CD14-positive monocyte (primary cell): ENCODE results near the gene KRT75. TPM values are rescaled to one million over a fixed set of nuclear protein-coding genes. Genes with fewer than 3 reads are reported as not detected.

Source experiments
- DNase-seq, 3 donors: peaks; one replicate each; pipeline ENCODE4 v3.0.0-alpha.2; 2011 to 2022
- H2AFZ ChIP-seq: 2 replicates; pipeline ENCODE4 v1.6.0; 2012; ENCODE audit warnings: mild to moderate bottlenecking, low read depth, low read length, inconsistent platforms; ENCODE audit not compliant: insufficient read depth, poor library complexity, severe bottlenecking
- H3K27ac ChIP-seq, 2 donors: 1 replicate in 1 of 2; 2 replicates in 1 of 2; pipeline ENCODE4 v1.5.1; 2012 to 2013; ENCODE audit warnings: low read length in 2 of 2, control low read depth in 1 of 2, inconsistent platforms in 1 of 2, low read depth in 1 of 2, mild to moderate bottlenecking in 1 of 2
- H3K27me3 ChIP-seq, 2 donors: one replicate each; pipeline versions ENCODE4 v1.6.0 to v1.6.1; 2011 to 2013; ENCODE audit warnings: low read length in 2 of 2; ENCODE audit not compliant: control insufficient read depth in 2 of 2, insufficient read depth in 2 of 2
- H3K36me3 ChIP-seq, 2 donors: replicated peaks in 1 of 2; 1 replicate in 1 of 2; 2 replicates in 1 of 2; pipeline versions ENCODE4 v1.5.1 to v1.6.1; 2012 to 2013; ENCODE audit warnings: low read length in 2 of 2, control low read depth in 1 of 2, inconsistent platforms in 1 of 2, mild to moderate bottlenecking in 1 of 2; ENCODE audit not compliant: insufficient read depth in 2 of 2, control insufficient read depth in 1 of 2
- H3K4me1 ChIP-seq, 2 donors: 1 replicate in 1 of 2; 2 replicates in 1 of 2; pipeline versions ENCODE4 v1.5.1 to v1.6.1; 2012 to 2013; ENCODE audit warnings: low read length in 2 of 2, control low read depth in 1 of 2, inconsistent platforms in 1 of 2, mild to moderate bottlenecking in 1 of 2, moderate library complexity in 1 of 2; ENCODE audit not compliant: insufficient read depth in 2 of 2, control insufficient read depth in 1 of 2
- H3K4me2 ChIP-seq: replicated peaks from 2 replicates; pipeline ENCODE3; 2012; ENCODE audit warnings: low read length, moderate library complexity, mild to moderate bottlenecking; ENCODE audit not compliant: poor library complexity, severe bottlenecking; ENCODE audit errors: extremely low read depth
- H3K4me3 ChIP-seq, 3 experiments: fragments of 200-600 bp in 1 of 3; sonication (generic) in 1 of 3; replicated peaks in 1 of 3; 1 replicate in 2 of 3; 2 replicates in 1 of 3; pipeline ENCODE4 v1.5.1; 2011 to 2013; ENCODE audit warnings: low read length in 3 of 3, mild to moderate bottlenecking in 3 of 3, control low read depth in 2 of 3, low read depth in 2 of 3, inconsistent platforms in 1 of 3, moderate library complexity in 1 of 3
- H3K79me2 ChIP-seq: 2 replicates; pipeline ENCODE4 v1.6.0; 2012; ENCODE audit warnings: mild to moderate bottlenecking, control low read depth, inconsistent platforms, low read length, moderate library complexity; ENCODE audit not compliant: insufficient read depth
- H3K9ac ChIP-seq: 2 replicates; pipeline ENCODE4 v1.6.0; 2017; ENCODE audit warnings: low read length, mild to moderate bottlenecking; ENCODE audit not compliant: insufficient read depth, poor library complexity, severe bottlenecking
- H3K9me3 ChIP-seq, 2 donors: replicated peaks in 1 of 2; 1 replicate in 1 of 2; 2 replicates in 1 of 2; pipeline versions ENCODE4 v1.5.1 to v1.6.1; 2012 to 2013; ENCODE audit warnings: low read length in 2 of 2, control low read depth in 1 of 2; ENCODE audit not compliant: control insufficient read depth in 1 of 2, insufficient read depth in 1 of 2
- H4K20me1 ChIP-seq: 2 replicates; pipeline ENCODE4 v1.6.0; 2012; ENCODE audit warnings: mild to moderate bottlenecking, low read length, control low read depth, moderate library complexity; ENCODE audit not compliant: insufficient read depth
- H3K27ac Mint-ChIP-seq, 7 donors: one replicate each; pipeline ENCODE4 v1.8.0; 2020; ENCODE audit warnings: mild to moderate bottlenecking in 7 of 7, mixed read lengths in 7 of 7, moderate library complexity in 6 of 7, inconsistent platforms in 2 of 7
- H3K27me3 Mint-ChIP-seq, 3 donors: one replicate each; pipeline ENCODE4 v1.8.0; 2021 to 2022; ENCODE audit warnings: low read depth in 3 of 3, mild to moderate bottlenecking in 3 of 3, mixed read lengths in 3 of 3, moderate library complexity in 3 of 3, inconsistent platforms in 1 of 3
- H3K36me3 Mint-ChIP-seq, 2 donors: one replicate each; pipeline ENCODE4 v1.8.0; 2020; ENCODE audit warnings: mixed read lengths in 2 of 2, inconsistent platforms in 1 of 2, mild to moderate bottlenecking in 1 of 2
- H3K4me1 Mint-ChIP-seq: one replicate; pipeline ENCODE4 v1.8.0; 2020; ENCODE audit warnings: mild to moderate bottlenecking, mixed read lengths
- H3K4me3 Mint-ChIP-seq, 2 donors: one replicate each; pipeline ENCODE4 v1.8.0; 2020; ENCODE audit warnings: mild to moderate bottlenecking in 2 of 2, mixed read lengths in 2 of 2, moderate library complexity in 1 of 2
- H3K9me3 Mint-ChIP-seq, 7 donors: one replicate each; pipeline ENCODE4 v1.8.0; 2020 to 2022; ENCODE audit warnings: mixed read lengths in 7 of 7, mild to moderate bottlenecking in 6 of 7, moderate library complexity in 6 of 7, inconsistent platforms in 2 of 7
- WGBS: methylation state at CpG from one replicate; pipeline ENCODE4 v1.1.5; 2013; ENCODE audit warnings: missing lambda C conversion rate; ENCODE audit not compliant: insufficient coverage; 5-methylcytosine and 5-hydroxymethylcytosine counted together
- intact Hi-C, 2 donors: fragments of 100-400 bp; cut with micrococcal nuclease; formaldehyde crosslinking; loops; one replicate each; pipeline versions ENCODE4 v1.15.0 to v1.15.1; 2023
- polyA plus RNA-seq, 3 donors: library from polyadenylated mRNA; depleted of rRNA in 1 of 3; unstranded in 2 of 3; stranded (reverse) in 1 of 3; fragments of 300-500 nt in 2 of 3; fragments of >200 nt in 1 of 3; fragmentation: Illumina TruSeq in 2 of 3; gene quantifications; 1 replicate in 2 of 3; 2 replicates in 1 of 3; pipeline ENCODE4 v1.2.3, GENCODE V29; 2012 to 2021
- TF ChIP-seq, protein P1 (sequence below): fragments of 200-600 bp; IDR thresholded peaks from one replicate; pipeline ENCODE4 v1.8.0; 2022; ENCODE audit warnings: antibody characterized with exemption, mild to moderate bottlenecking

The KRT75 gene
- polyA plus RNA-seq, 3 donors, result not detected

DNA sequence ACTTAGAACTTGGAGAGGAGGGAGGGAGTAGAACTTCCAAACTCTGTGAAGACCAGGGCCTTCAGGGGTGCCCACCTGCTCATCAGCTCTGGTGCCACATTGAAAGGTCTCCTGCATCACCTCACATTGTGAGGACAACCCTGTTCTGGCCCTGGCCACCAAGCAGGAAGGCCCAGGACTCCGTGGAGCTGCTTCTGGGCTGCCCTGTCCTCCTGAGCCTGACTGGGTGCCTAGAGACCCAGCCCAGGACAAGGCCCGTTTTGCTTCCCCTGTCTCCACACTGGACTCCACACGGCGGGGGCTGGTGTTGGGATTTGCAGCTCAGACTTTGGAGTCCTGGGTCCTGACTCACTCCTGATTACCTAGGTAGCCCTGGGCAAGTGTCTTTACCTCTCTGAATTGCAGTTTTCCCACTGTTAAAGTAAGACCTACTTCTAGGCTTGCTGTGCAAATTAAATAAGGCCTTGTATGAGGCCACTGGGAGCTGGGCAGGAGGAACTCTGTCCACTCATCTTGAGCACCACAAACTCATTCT lies 15.5 kb downstream of the KRT75 start:
- H3K4me3 Mint-ChIP-seq, result no peak overlapping the region
- no peaks in the 10 kb centered on the region for H3K27me3 ChIP-seq
- H3K36me3 Mint-ChIP-seq, result no peaks in the 10 kb centered on the region
- DNase-seq, result no peak
- no peak overlapping the region for H3K4me2 ChIP-seq
- TF ChIP-seq, protein P1, sequence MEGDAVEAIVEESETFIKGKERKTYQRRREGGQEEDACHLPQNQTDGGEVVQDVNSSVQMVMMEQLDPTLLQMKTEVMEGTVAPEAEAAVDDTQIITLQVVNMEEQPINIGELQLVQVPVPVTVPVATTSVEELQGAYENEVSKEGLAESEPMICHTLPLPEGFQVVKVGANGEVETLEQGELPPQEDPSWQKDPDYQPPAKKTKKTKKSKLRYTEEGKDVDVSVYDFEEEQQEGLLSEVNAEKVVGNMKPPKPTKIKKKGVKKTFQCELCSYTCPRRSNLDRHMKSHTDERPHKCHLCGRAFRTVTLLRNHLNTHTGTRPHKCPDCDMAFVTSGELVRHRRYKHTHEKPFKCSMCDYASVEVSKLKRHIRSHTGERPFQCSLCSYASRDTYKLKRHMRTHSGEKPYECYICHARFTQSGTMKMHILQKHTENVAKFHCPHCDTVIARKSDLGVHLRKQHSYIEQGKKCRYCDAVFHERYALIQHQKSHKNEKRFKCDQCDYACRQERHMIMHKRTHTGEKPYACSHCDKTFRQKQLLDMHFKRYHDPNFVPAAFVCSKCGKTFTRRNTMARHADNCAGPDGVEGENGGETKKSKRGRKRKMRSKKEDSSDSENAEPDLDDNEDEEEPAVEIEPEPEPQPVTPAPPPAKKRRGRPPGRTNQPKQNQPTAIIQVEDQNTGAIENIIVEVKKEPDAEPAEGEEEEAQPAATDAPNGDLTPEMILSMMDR, result no peak
- no peaks in the 10 kb centered on the region for H3K9me3 ChIP-seq
- H3K27ac Mint-ChIP-seq, result no peak overlapping the region
- no peaks in the 10 kb centered on the region for H3K4me1 ChIP-seq
- 100% methylated on average over 4 of the region's 4 CpGs for WGBS
- no peaks in the 10 kb centered on the region for H4K20me1 ChIP-seq
- intact Hi-C loops, result no loop called here
- H3K9me3 Mint-ChIP-seq, result peaks cover 0 to 3% (median 0%) of the 10 kb centered on the region in 7 donors
- peaks cover 4 to 14% (median 9%) of the 10 kb centered on the region in 3 donors for H3K27me3 Mint-ChIP-seq
- no peaks in the 10 kb centered on the region for H3K36me3 ChIP-seq
- no peak overlapping the region for H3K4me3 ChIP-seq
- H3K9ac ChIP-seq, result no peak overlapping the region
- H3K27ac ChIP-seq, result no peak overlapping the region
- H3K79me2 ChIP-seq, result no peaks in the 10 kb centered on the region
- no peak overlapping the region for H2AFZ ChIP-seq
- peaks cover 4% of the 10 kb centered on the region for H3K4me1 Mint-ChIP-seq

DNA sequence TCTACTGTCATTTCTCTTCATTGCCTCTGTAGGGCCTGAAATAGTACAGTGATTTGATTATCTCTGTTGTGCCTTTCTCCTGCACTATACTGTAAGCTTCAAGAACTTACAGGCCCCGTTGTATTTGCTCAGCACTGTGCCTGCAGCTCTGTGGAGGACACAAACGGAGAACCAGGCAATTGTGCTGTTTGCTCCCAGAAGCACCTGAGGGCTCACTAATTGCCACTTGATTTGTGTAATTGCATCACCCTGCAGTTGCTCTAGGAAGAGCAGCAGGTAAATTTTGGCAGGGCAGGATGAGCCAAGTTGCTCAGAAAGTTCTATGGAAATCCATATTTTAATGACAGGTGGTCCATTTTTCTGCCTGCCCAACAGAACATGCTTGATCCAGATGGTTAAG lies 16.4 kb downstream of the KRT75 start:
- Histone ChIP-seq H3K79me2 (no peaks in the 10 kb centered on the region), H2AFZ (no peak overlapping the region), H3K9ac (no peak overlapping the region), H4K20me1 (no peaks in the 10 kb centered on the region), H3K27ac (no peak overlapping the region), H3K36me3 (no peaks in the 10 kb centered on the region), H3K4me1 (no peaks in the 10 kb centered on the region), H3K4me2 (no peak overlapping the region), H3K4me3 (no peak overlapping the region), H3K27me3 (no peaks in the 10 kb centered on the region), H3K9me3 (no peaks in the 10 kb centered on the region)
- peaks cover 0 to 3% (median 0%) of the 10 kb centered on the region in 7 donors for H3K9me3 Mint-ChIP-seq
- intact Hi-C loops, result no loop called here
- WGBS, result 85% methylated on average over 2 of the region's 2 CpGs
- no peak overlapping the region for H3K27ac Mint-ChIP-seq
- no peak overlapping the region for H3K4me3 Mint-ChIP-seq
- H3K36me3 Mint-ChIP-seq, result no peaks in the 10 kb centered on the region
- no peak for DNase-seq
- TF ChIP-seq, protein P1, result no peak
- peaks cover 4% of the 10 kb centered on the region for H3K4me1 Mint-ChIP-seq
- peaks cover 8 to 15% (median 11%) of the 10 kb centered on the region in 3 donors for H3K27me3 Mint-ChIP-seq
